H4 (cell line): ENCODE measurements around the gene PLEKHD1. TPM values are rescaled to one million over a fixed set of nuclear protein-coding genes. Genes with fewer than 3 reads are reported as not detected.

Experiments
- total RNA-seq: library from RNA; depleted of rRNA; stranded (reverse); fragments of >200 nt; shearing (Covaris generic); gene quantifications from 2 replicates; pipeline ENCODE4 v1.2.3, GENCODE V29; 2014; rRNA removed

Gene PLEKHD1
- total RNA-seq, 1 experiment from 2014 or later, result not detected

Other genes starting within 250 kb of the PLEKHD1 start
- gene GALNT16, start 224.6 kb upstream of the PLEKHD1 start, total RNA-seq, result 0.47 and 0.52 TPM in 2 replicates
- 176 and 177 TPM in 2 replicates for gene ERH, start 86.4 kb upstream of the PLEKHD1 start, total RNA-seq
- gene SLC39A9, start 86.0 kb upstream of the PLEKHD1 start, total RNA-seq, result 107 and 119 TPM in 2 replicates
- not detected in 2 replicates for gene CCDC177, start 90.1 kb downstream of the PLEKHD1 start, total RNA-seq
- gene SUSD6, start 126.9 kb downstream of the PLEKHD1 start, total RNA-seq, result 2.7 and 3.4 TPM in 2 replicates